ENCODE data around the gene XYLT1. TPM values are rescaled to one million over a fixed set of nuclear protein-coding genes. Genes with fewer than 3 reads are reported as not detected.
"Not testable (repeated sequence)": the region's sequence is repeated elsewhere in the genome, so short reads cannot be mapped to it uniquely, and the experiment has no call there.

The XYLT1 gene
- polyA plus RNA-seq, 1 of the 3 experiments (the other 2 are of a cell fraction), result 17.6 TPM

DNA sequence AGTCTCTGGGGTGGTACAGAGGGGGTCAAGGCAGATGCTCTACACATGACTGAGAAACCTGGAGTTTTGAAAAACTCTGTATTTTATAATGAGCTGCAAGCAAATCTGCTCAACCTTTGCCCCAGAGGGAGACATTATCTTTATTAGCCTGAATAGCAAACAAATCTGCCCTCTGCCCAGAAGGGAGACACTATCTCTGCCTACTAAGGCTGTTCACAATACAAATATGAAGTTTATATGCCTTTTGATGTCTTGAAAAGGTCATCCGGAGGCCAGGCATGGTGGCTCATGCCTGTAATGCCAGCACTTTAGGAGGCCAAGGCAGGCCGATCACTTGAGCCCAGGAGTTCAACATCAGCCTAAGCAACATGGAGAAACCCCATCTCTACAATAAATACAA is 11.0 kb upstream of the XYLT1 start (continued):
- TF ChIP-seq, protein P1, sequence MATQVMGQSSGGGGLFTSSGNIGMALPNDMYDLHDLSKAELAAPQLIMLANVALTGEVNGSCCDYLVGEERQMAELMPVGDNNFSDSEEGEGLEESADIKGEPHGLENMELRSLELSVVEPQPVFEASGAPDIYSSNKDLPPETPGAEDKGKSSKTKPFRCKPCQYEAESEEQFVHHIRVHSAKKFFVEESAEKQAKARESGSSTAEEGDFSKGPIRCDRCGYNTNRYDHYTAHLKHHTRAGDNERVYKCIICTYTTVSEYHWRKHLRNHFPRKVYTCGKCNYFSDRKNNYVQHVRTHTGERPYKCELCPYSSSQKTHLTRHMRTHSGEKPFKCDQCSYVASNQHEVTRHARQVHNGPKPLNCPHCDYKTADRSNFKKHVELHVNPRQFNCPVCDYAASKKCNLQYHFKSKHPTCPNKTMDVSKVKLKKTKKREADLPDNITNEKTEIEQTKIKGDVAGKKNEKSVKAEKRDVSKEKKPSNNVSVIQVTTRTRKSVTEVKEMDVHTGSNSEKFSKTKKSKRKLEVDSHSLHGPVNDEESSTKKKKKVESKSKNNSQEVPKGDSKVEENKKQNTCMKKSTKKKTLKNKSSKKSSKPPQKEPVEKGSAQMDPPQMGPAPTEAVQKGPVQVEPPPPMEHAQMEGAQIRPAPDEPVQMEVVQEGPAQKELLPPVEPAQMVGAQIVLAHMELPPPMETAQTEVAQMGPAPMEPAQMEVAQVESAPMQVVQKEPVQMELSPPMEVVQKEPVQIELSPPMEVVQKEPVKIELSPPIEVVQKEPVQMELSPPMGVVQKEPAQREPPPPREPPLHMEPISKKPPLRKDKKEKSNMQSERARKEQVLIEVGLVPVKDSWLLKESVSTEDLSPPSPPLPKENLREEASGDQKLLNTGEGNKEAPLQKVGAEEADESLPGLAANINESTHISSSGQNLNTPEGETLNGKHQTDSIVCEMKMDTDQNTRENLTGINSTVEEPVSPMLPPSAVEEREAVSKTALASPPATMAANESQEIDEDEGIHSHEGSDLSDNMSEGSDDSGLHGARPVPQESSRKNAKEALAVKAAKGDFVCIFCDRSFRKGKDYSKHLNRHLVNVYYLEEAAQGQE (IDR thresholded peaks at IDR 0.05; ENCODE audit: low read depth, low read length), result no peak
- TF ChIP-seq, protein P2, sequence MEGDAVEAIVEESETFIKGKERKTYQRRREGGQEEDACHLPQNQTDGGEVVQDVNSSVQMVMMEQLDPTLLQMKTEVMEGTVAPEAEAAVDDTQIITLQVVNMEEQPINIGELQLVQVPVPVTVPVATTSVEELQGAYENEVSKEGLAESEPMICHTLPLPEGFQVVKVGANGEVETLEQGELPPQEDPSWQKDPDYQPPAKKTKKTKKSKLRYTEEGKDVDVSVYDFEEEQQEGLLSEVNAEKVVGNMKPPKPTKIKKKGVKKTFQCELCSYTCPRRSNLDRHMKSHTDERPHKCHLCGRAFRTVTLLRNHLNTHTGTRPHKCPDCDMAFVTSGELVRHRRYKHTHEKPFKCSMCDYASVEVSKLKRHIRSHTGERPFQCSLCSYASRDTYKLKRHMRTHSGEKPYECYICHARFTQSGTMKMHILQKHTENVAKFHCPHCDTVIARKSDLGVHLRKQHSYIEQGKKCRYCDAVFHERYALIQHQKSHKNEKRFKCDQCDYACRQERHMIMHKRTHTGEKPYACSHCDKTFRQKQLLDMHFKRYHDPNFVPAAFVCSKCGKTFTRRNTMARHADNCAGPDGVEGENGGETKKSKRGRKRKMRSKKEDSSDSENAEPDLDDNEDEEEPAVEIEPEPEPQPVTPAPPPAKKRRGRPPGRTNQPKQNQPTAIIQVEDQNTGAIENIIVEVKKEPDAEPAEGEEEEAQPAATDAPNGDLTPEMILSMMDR (IDR thresholded peaks at IDR 0.05), result no peak

DNA sequence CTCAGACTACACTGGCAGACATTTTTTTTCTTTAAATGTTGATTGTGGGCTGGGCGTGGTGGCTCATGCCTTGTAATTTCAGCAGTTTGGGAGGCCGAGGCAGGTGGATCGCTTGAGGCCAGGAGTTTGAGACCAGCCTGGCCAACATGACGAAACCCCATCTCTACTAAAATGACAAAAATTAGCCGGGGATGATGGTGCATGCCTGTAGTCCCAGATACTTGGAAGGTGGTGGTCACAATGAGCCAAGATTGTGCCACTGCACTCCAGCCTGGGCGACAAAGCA is 6.4 kb upstream of the XYLT1 start:
- H3F3A ChIP-seq (replicated peaks; ENCODE audit: insufficient read depth); H3K79me2 ChIP-seq (ENCODE audit: insufficient read depth); DNase-seq; H3K36me3 ChIP-seq (replicated peaks in 1 of 2; ENCODE audit: control insufficient read depth in 1 of 2, insufficient read depth in 2 of 2, low read length in 1 of 2); H3K27me3 ChIP-seq (ENCODE audit: insufficient read depth); H3K9me2 ChIP-seq; H4K20me1 ChIP-seq (ENCODE audit: insufficient read depth); H3K4me3 ChIP-seq (ENCODE audit: low read depth in 2 of 2, low read length in 1 of 2); H3K9me3 ChIP-seq; H3K9ac ChIP-seq; POLR2A ChIA-PET; H2AFZ ChIP-seq (ENCODE audit: low read depth): not testable (repeated sequence)
- Histone ChIP-seq H3K4me1 (ENCODE audit: control insufficient read depth in 1 of 2, insufficient read depth in 2 of 2, low read depth in 1 of 2, low read length in 1 of 2) (peaks cover 10 to 13% of the 10 kb centered on the region in 2 experiments; a peak in 2 of 4 replicates), H3K4me2 (0 out of 2 replicates have a peak overlapping the region, but pooled peaks have one; percentile 31), H3K27ac (ENCODE audit: low read depth in 2 of 2, low read length in 1 of 2) (peak overlapping the region in 1 of 2 experiments; percentile 54; a peak in 1 of 4 replicates)
- CTCF ChIA-PET, result interaction anchor here (0.7 to 3.7 kb wide), 10 partner anchors 11 to 494 kb away, joined by 3 to 23 read pairs (median 4); no protein-coding TSS in a partner anchor
- 84% methylated on average over 6 of the region's 6 CpGs for WGBS (ENCODE audit: low lambda C conversion rate)

DNA sequence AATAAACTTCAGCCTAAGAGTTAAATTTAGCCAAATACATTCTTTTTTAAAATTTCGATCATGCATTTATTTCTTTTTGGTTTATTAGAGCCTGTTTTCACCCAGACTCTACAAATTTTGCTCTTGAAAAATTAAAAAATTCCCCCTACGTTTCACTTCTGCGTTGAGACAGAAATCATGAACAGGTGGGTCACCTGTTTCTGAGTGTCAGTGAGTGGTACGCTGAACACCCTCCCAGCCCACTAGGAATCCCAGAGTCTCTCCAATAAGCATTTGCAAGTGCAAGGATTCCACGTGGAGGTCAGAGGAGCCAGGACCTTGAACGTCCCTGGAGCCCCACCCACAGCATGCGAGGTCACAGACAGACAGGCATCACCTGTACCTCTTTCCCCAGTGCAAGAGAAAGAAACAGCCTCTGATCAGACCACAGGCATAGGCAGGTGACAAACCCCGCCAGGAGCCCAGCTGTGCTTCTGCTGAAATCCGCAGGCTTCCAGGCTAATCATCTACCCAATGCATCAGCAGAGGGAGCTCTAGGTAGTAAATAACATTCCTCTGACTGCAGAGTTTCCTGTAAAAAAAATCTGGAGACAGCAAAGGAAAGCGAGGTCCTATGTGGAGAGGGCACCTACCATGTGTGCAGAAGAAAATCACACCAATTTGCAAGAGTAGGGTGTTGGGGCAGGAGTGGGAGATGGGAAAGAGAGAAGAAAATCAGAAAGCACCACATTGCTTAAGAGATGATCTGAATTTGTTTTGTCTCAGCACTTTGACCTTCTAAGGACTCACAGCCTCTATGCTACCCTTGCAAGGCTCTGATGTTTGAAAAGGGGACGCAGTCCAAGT is 5.9 kb upstream of the XYLT1 start:
- ChIA-PET CTCF (interaction anchor here (0.7 to 3.7 kb wide), 14 partner anchors 11 to 618 kb away, joined by 3 to 23 read pairs (median 3); no protein-coding TSS in a partner anchor), POLR2A (no interaction called here)
- H3K27me3 ChIP-seq (ENCODE audit: insufficient read depth), result no peaks in the 10 kb centered on the region
- H3K9ac ChIP-seq, result no peak overlapping the region
- H3K4me3 ChIP-seq (ENCODE audit: low read depth in 2 of 2, low read length in 1 of 2), result no peak overlapping the region
- WGBS (ENCODE audit: low lambda C conversion rate), result 43% methylated on average over 7 of the region's 11 CpGs
- H3K4me1 ChIP-seq (ENCODE audit: control insufficient read depth in 1 of 2, insufficient read depth in 2 of 2, low read depth in 1 of 2, low read length in 1 of 2), result peaks cover 13 to 17% of the 10 kb centered on the region in 2 experiments; a peak in 2 of 4 replicates
- no peaks in the 10 kb centered on the region for H4K20me1 ChIP-seq (ENCODE audit: insufficient read depth)
- H2AFZ ChIP-seq (ENCODE audit: low read depth), result no peak overlapping the region
- peaks cover 5% of the 10 kb centered on the region; the same call in 1 of the 2 replicates for H3K79me2 ChIP-seq (ENCODE audit: insufficient read depth)
- H3K27ac ChIP-seq (ENCODE audit: low read depth in 2 of 2, low read length in 1 of 2), result peak overlapping the region in 1 of 2 experiments; percentile 54; a peak in 1 of 4 replicates
- no peaks in the 10 kb centered on the region for H3K36me3 ChIP-seq (replicated peaks in 1 of 2; ENCODE audit: control insufficient read depth in 1 of 2, insufficient read depth in 2 of 2, low read length in 1 of 2)
- H3K9me3 ChIP-seq, result no peaks in the 10 kb centered on the region
- H3K9me2 ChIP-seq, result no peaks in the 10 kb centered on the region
- peak; percentile 79 for DNase-seq
- peak overlapping the region; percentile 31; the same call in 1 of the 2 replicates for H3K4me2 ChIP-seq
- H3F3A ChIP-seq (replicated peaks; ENCODE audit: insufficient read depth), result peaks cover 7% of the 10 kb centered on the region
- TF ChIP-seq GABPA (IDR thresholded peaks at IDR 0.05; ENCODE audit: low read depth) (no peak), SIN3A (IDR thresholded peaks at IDR 0.05; ENCODE audit: borderline replicate concordance, low read depth, low read length) (no peak), RAD21 (IDR thresholded peaks at IDR 0.05; ENCODE audit: low read length) (peak; percentile 91), MXI1 (IDR thresholded peaks at IDR 0.05; ENCODE audit: low read depth, low read length) (0 out of 2 replicates have a peak, but pooled peaks have one; percentile 26), MEF2A (IDR thresholded peaks at IDR 0.05; ENCODE audit: borderline replicate concordance, low read depth) (no peak), RXRA (IDR thresholded peaks at IDR 0.05; ENCODE audit: borderline replicate concordance, low read depth) (no peak), FOXM1 (IDR thresholded peaks at IDR 0.05; ENCODE audit: low read depth) (no peak), EP300 (IDR thresholded peaks at IDR 0.05; ENCODE audit: borderline replicate concordance in 1 of 2, low read depth in 1 of 2, low read length in 1 of 2) (no peak; a peak in 2 of 4 replicates), POLR2AphosphoS5 (IDR thresholded peaks at IDR 0.05; ENCODE audit: low read depth, low read length) (no peak), SMC3 (IDR thresholded peaks at IDR 0.05; ENCODE audit: low read depth, low read length) (peak; percentile 93), TCF12 (IDR thresholded peaks at IDR 0.05) (peak; percentile 51; the same call in 1 of the 2 replicates)
- TF ChIP-seq, protein P3, sequence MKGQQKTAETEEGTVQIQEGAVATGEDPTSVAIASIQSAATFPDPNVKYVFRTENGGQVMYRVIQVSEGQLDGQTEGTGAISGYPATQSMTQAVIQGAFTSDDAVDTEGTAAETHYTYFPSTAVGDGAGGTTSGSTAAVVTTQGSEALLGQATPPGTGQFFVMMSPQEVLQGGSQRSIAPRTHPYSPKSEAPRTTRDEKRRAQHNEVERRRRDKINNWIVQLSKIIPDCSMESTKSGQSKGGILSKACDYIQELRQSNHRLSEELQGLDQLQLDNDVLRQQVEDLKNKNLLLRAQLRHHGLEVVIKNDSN (IDR thresholded peaks at IDR 0.05; ENCODE audit: borderline replicate concordance, low read depth), result no peak
- TF ChIP-seq, protein P4, sequence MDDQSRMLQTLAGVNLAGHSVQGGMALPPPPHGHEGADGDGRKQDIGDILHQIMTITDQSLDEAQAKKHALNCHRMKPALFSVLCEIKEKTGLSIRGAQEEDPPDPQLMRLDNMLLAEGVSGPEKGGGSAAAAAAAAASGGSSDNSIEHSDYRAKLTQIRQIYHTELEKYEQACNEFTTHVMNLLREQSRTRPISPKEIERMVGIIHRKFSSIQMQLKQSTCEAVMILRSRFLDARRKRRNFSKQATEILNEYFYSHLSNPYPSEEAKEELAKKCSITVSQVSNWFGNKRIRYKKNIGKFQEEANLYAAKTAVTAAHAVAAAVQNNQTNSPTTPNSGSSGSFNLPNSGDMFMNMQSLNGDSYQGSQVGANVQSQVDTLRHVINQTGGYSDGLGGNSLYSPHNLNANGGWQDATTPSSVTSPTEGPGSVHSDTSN (IDR thresholded peaks at IDR 0.05), result peak; percentile 25; the same call in 1 of the 2 replicates
- TF ChIP-seq, protein P5, sequence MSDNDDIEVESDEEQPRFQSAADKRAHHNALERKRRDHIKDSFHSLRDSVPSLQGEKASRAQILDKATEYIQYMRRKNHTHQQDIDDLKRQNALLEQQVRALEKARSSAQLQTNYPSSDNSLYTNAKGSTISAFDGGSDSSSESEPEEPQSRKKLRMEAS (IDR thresholded peaks at IDR 0.05; ENCODE audit: low read depth), result 0 out of 2 replicates have a peak, but pooled peaks have one; percentile 26

All from SK-N-SH (cell line).